ENCODE results near the gene MBIP.

DNA sequence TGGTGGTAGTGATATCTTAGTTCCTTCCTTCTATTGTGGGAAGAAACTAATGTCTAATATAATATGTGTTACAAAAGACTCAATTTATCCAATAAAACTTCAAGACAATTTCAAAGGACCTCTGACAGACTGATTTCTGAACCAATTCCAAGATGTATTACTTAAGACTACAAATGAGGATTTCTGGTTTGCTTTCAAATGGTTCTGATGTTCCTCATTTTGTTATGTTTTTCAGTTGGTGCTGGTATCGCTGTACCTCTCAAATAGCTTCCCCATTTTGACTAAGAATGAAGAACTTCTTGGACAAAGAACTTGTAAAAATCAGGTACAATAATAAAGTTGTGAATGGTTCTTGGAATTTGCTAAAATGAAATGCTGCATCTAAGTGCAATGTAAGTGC is 19.4 kb upstream of the MBIP start:
- TF ChIP-seq, protein P1, sequence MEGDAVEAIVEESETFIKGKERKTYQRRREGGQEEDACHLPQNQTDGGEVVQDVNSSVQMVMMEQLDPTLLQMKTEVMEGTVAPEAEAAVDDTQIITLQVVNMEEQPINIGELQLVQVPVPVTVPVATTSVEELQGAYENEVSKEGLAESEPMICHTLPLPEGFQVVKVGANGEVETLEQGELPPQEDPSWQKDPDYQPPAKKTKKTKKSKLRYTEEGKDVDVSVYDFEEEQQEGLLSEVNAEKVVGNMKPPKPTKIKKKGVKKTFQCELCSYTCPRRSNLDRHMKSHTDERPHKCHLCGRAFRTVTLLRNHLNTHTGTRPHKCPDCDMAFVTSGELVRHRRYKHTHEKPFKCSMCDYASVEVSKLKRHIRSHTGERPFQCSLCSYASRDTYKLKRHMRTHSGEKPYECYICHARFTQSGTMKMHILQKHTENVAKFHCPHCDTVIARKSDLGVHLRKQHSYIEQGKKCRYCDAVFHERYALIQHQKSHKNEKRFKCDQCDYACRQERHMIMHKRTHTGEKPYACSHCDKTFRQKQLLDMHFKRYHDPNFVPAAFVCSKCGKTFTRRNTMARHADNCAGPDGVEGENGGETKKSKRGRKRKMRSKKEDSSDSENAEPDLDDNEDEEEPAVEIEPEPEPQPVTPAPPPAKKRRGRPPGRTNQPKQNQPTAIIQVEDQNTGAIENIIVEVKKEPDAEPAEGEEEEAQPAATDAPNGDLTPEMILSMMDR (IDR thresholded peaks at IDR 0.05): no peak
- no peak for TF ChIP-seq POLR2A (IDR thresholded peaks at IDR 0.05)
